Stimulated activated naive B cell treated with anti-CD40 and anti-IgM and Interleukin-4, amounts not matched to agents 10 μg/mL and 1 μg/mL and 100 μg/mL, for 72 hours (primary cell): Measurements from ENCODE around the gene TDRD3.
A peak's percentile ranks its signal among the peaks of the same experiment; 100 is the strongest.
"Not testable (repeated sequence)": the region's sequence is repeated elsewhere in the genome, so short reads cannot be mapped to it uniquely, and the experiment has no call there.

Experiments
- ATAC-seq, 2 donors: fragments of 150-1000 bp; cut with Tn5 transposase; replicated peaks; 2 replicates each; pipeline ENCODE4 v1.10.0; 2021; ENCODE audit warnings: moderate library complexity in 1 of 2
- DNase-seq: peaks from one replicate; pipeline ENCODE4 v3.0.0; 2021
- H3K27ac Mint-ChIP-seq: one replicate; pipeline ENCODE4 v1.8.0; 2022; ENCODE audit warnings: mild to moderate bottlenecking, mixed read lengths
- H3K27me3 Mint-ChIP-seq, 2 donors: one replicate each; pipeline ENCODE4 v1.8.0; 2022; ENCODE audit warnings: mixed read lengths in 2 of 2
- H3K36me3 Mint-ChIP-seq, 2 donors: one replicate each; pipeline ENCODE4 v1.8.0; 2022; ENCODE audit warnings: mixed read lengths in 2 of 2, mild to moderate bottlenecking in 1 of 2
- H3K4me1 Mint-ChIP-seq, 2 donors: one replicate each; pipeline ENCODE4 v1.8.0; 2022; ENCODE audit warnings: mixed read lengths in 2 of 2, mild to moderate bottlenecking in 1 of 2
- H3K4me3 Mint-ChIP-seq, 2 donors: one replicate each; pipeline ENCODE4 v1.8.0; 2022; ENCODE audit warnings: mild to moderate bottlenecking in 2 of 2, mixed read lengths in 2 of 2, moderate library complexity in 1 of 2
- H3K9me3 Mint-ChIP-seq, 2 donors: one replicate each; pipeline ENCODE4 v1.8.0; 2022; ENCODE audit warnings: mixed read lengths in 2 of 2, mild to moderate bottlenecking in 1 of 2

The TDRD3 gene

GRCh38 chr13:60379837-60380565 is 17.0 kb upstream of the TDRD3 start:
- Mint-ChIP-seq H3K36me3 (no peaks in the 10 kb centered on the region), H3K27ac (no peak overlapping the region), H3K27me3 (peaks cover 7 to 18% of the 10 kb centered on the region in 2 donors), H3K9me3 (peaks cover 0 to 1% of the 10 kb centered on the region in 2 donors), H3K4me1 (no peaks in the 10 kb centered on the region), H3K4me3 (no peak overlapping the region)
- ATAC-seq (no peak), DNase-seq (no peak)

DNA sequence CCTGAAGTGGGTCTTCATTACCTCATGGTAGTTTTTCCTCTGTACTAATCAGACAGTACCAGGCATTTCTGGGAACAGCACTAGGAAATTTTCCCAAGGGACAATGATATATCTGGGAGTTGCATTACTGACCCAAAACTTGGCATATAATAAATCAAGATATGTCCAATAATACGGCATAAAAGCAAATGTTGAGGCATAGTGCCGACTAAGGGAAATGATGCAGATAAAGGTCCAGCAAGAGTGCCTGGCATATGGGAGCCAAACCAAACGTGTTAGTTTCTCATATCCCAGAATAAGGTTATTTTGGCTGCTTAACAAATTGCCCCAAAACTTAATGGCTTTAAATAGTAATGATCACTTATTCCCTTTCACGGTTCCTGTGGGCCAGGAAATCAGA is 12.1 kb upstream of the TDRD3 start:
- Mint-ChIP-seq H3K9me3 (no peaks in the 10 kb centered on the region), H3K4me3 (no peak overlapping the region), H3K36me3 (no peaks in the 10 kb centered on the region), H3K4me1 (no peaks in the 10 kb centered on the region), H3K27me3 (peaks cover 12% of the 10 kb centered on the region in 2 donors), H3K27ac (no peak overlapping the region)
- no peak for ATAC-seq
- no peak for DNase-seq

DNA sequence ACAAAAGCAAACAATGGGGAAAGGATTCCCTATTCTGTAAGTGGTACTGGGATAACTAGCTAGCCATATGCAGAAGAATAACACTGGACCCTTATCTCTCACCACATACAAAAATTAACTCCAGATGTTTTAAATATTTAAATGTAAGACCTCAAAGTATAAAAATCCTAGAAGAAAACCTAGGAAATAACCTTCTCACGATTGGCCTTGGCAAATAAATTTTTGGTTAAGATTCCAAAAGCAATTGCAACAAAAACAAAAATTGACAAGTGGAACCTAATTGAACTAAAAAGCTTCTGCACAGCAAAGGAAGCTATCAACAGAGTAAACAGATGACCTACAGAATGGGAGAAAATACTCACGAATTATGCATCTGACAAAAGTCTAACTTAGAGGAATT is 10.8 kb upstream of the TDRD3 start:
- no peak overlapping the region for H3K4me3 Mint-ChIP-seq
- H3K36me3 Mint-ChIP-seq = no peaks in the 10 kb centered on the region
- no peaks in the 10 kb centered on the region for H3K4me1 Mint-ChIP-seq
- ATAC-seq (no peak), DNase-seq (no peak)
- H3K27ac Mint-ChIP-seq = no peak overlapping the region
- H3K9me3 Mint-ChIP-seq = no peaks in the 10 kb centered on the region
- H3K27me3 Mint-ChIP-seq = peaks cover 12% of the 10 kb centered on the region in 2 donors

- no peak for ATAC-seq
- Mint-ChIP-seq H3K9me3 (no peaks in the 10 kb centered on the region), H3K27me3 (no peaks in the 10 kb centered on the region)
Observed at GRCh38 chr13:60392131-60392530, 4.9 kb upstream of the TDRD3 start.

GRCh38 chr13:60395971-60396782 is 843 bp upstream of the TDRD3 start:
- DNase-seq (peak; percentile 88), ATAC-seq (peak; percentile 82)
- Mint-ChIP-seq H3K27me3 (no peaks in the 10 kb centered on the region), H3K4me1 (peaks cover 13 to 32% of the 10 kb centered on the region in 2 donors), H3K27ac (peak overlapping the region; percentile 98), H3K4me3 (peak overlapping the region; percentile 96 to 98), H3K9me3 (no peaks in the 10 kb centered on the region), H3K36me3 (no peaks in the 10 kb centered on the region)

More at GRCh38 chr13:60392131-60392530, 4.9 kb upstream of the TDRD3 start:
- Mint-ChIP-seq H3K27ac (no peak overlapping the region), H3K4me1 (peaks cover 0 to 5% of the 10 kb centered on the region in 2 donors), H3K36me3 (no peaks in the 10 kb centered on the region), H3K4me3 (no peak overlapping the region)
- DNase-seq = no peak

- Mint-ChIP-seq H3K36me3 (no peaks in the 10 kb centered on the region), H3K4me1 (peaks cover 13 to 32% of the 10 kb centered on the region in 2 donors), H3K4me3 (peak overlapping the region; percentile 92 to 98), H3K27ac (peak overlapping the region; percentile 98), H3K9me3 (no peaks in the 10 kb centered on the region), H3K27me3 (no peaks in the 10 kb centered on the region)
- DNase-seq (no peak), ATAC-seq (peak; percentile 43 to 48)
Observed at GRCh38 chr13:60397704-60398378, 821 bp downstream of the TDRD3 start.

GRCh38 chr13:60398379-60398891 is 1.4 kb downstream of the TDRD3 start:
- Mint-ChIP-seq H3K36me3 (no peaks in the 10 kb centered on the region), H3K4me1 (peaks cover 13 to 32% of the 10 kb centered on the region in 2 donors), H3K27me3 (no peaks in the 10 kb centered on the region), H3K9me3 (no peaks in the 10 kb centered on the region), H3K4me3 (peak overlapping the region; percentile 92 to 98), H3K27ac (peak overlapping the region; percentile 98)
- DNase-seq = no peak
- no peak for ATAC-seq

DNA sequence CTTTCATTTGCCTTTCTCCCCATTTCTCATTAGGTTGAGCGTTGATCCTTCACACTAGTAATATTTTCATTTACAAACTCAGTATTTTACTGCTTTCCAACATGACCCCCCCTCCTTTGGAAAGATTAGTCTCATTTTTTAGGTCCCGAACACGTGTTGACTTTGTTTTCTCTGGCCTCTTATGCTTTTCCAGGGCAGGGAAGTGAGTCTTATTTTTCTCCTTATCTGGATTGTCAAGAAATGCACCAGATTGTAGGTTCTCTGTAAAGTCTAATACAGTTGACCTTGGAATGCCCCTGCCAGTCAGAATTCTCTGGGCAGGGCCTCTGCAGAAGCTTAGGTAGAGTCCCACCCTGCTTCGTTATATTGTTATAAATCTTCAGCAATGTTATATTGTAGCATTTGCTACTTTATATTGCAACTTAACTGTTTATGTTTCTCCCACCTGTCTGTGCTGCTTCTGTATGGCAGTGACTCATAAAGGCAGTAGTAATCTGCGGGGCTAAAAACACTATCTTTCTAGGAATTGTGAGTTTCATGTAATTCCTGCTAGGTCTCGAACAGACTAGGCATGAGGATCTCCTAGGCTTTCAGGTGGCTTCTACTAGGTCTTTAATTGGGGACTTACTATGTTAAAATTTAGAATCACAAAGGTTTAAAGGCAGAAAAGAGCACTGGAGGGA is 2.0 kb downstream of the TDRD3 start:
- Mint-ChIP-seq H3K27me3 (no peaks in the 10 kb centered on the region), H3K36me3 (no peaks in the 10 kb centered on the region)

DNA sequence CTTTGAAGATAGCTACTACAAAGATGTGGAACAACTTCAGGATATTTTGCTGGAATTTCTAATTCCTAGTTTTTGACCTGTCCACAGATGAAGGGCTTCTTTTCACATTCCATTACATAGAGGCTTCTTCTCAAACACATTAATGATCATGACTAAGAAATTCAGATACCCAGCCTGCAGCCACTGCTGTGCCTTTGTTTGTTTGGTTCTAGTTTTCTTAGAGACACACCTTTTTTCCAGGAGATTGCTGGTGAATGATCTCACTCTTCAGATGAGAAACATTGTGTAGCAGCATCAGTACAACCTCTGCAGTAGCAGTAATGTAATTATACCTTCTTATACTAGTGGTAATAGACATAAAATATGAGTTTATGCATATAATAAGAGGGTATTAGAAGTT is 5.0 kb downstream of the TDRD3 start:
- Mint-ChIP-seq H3K9me3 (no peaks in the 10 kb centered on the region), H3K4me3 (no peak overlapping the region), H3K36me3 (peaks cover 1 to 6% of the 10 kb centered on the region in 2 donors), H3K4me1 (peaks cover 21 to 27% of the 10 kb centered on the region in 2 donors), H3K27ac (no peak overlapping the region), H3K27me3 (no peaks in the 10 kb centered on the region)
- DNase-seq = no peak
- no peak for ATAC-seq

More for the DNA sequence above, 2.0 kb downstream of the TDRD3 start:
- Mint-ChIP-seq H3K27ac (peak overlapping the region; percentile 31), H3K4me3 (peak overlapping the region; percentile 92 to 98), H3K9me3 (no peaks in the 10 kb centered on the region), H3K4me1 (peaks cover 13 to 32% of the 10 kb centered on the region in 2 donors)
- no peak for DNase-seq
- no peak for ATAC-seq

GRCh38 chr13:60407095-60407494 is 10.1 kb downstream of the TDRD3 start:
- ATAC-seq = no peak

DNA sequence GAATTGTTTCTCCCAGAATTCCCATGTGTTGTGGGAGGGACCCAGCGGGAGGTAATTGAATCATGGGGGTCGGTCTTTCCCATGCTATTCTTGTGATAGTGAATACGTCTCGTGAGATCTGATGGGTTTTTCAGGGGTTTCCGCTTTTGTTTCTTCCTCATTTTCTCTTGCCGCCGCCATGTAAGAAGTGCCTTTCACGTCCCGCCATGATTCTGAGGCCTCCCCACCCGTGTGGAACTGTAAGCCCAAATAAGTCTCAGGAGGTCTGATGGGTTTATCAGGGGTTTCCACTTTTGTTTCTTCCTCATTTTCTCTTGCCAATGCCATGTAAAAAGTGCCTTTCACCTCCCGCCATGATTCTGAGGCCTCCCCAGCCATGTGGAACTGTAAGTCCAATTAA is 10.8 kb downstream of the TDRD3 start:
- peaks cover 17 to 24% of the 10 kb centered on the region in 2 donors for H3K4me1 Mint-ChIP-seq
- not testable (repeated sequence) for H3K9me3 Mint-ChIP-seq, H3K27me3 Mint-ChIP-seq, H3K4me3 Mint-ChIP-seq, DNase-seq, H3K27ac Mint-ChIP-seq, ATAC-seq
- H3K36me3 Mint-ChIP-seq = peaks cover 15 to 32% of the 10 kb centered on the region in 2 donors

More at GRCh38 chr13:60407095-60407494, 10.1 kb downstream of the TDRD3 start:
- no peak for DNase-seq
- Mint-ChIP-seq H3K4me1 (peaks cover 17 to 24% of the 10 kb centered on the region in 2 donors), H3K4me3 (no peak overlapping the region), H3K27ac (no peak overlapping the region), H3K36me3 (peaks cover 15 to 32% of the 10 kb centered on the region in 2 donors), H3K27me3 (no peaks in the 10 kb centered on the region), H3K9me3 (peaks cover 3 to 8% of the 10 kb centered on the region in 2 donors)

- H3K9me3 Mint-ChIP-seq, DNase-seq, H3K27me3 Mint-ChIP-seq, ATAC-seq, H3K4me3 Mint-ChIP-seq, H3K27ac Mint-ChIP-seq: not testable (repeated sequence)
- Mint-ChIP-seq H3K36me3 (peaks cover 15 to 32% of the 10 kb centered on the region in 2 donors), H3K4me1 (peaks cover 17 to 24% of the 10 kb centered on the region in 2 donors)
Observed at GRCh38 chr13:60409574-60410292, 12.7 kb downstream of the TDRD3 start.

DNA sequence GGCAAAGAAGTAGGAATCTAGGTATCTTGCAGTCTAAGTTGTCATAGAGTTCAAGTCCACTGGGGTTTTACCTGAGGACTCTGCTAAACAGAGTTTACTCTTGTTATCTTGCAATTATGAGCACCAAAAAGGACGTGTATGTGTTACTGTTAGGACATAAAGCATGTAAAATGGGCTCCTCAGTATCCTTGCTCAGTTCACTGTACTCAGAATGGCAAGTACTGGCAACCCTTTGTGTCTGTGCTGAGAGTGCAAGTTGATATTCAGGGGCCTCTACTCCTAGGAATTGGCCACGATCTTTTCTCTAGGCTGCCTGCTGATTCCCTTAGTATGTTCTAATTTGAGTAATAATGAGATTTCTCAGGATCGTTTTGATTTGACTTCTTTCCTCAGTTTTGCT is 13.3 kb downstream of the TDRD3 start:
- Mint-ChIP-seq H3K27me3 (no peaks in the 10 kb centered on the region), H3K4me1 (peaks cover 16 to 24% of the 10 kb centered on the region in 2 donors), H3K27ac (no peak overlapping the region), H3K36me3 (peaks cover 15 to 31% of the 10 kb centered on the region in 2 donors), H3K4me3 (no peak overlapping the region), H3K9me3 (peaks cover 3 to 8% of the 10 kb centered on the region in 2 donors)
- DNase-seq (no peak), ATAC-seq (no peak)
